Spleen (tissue), 11 donors: ENCODE measurements around the gene PER3. TPM values are rescaled to one million over a fixed set of nuclear protein-coding genes. Genes with fewer than 3 reads are reported as not detected.

ENCODE experiments used
- DNase-seq: peaks from one replicate; pipeline ENCODE4 v3.0.0-alpha.2; 2020
- H3K27ac ChIP-seq, 8 donors: fragments of 200-600 bp; sonication (generic) in 7 of 8; 1 replicate in 4 of 8; 2 replicates in 4 of 8; pipeline versions ENCODE4 v1.5.0 to v1.8.0; 2016 to 2021; ENCODE audit warnings: inconsistent platforms in 4 of 8, mild to moderate bottlenecking in 4 of 8, moderate library complexity in 1 of 8
- H3K27me3 ChIP-seq, 7 donors: fragments of 200-600 bp; sonication (generic) in 6 of 7; replicated peaks in 1 of 7; 1 replicate in 4 of 7; 2 replicates in 3 of 7; pipeline versions ENCODE4 v1.5.0 to v1.8.0; 2016 to 2021; ENCODE audit warnings: inconsistent platforms in 3 of 7, mild to moderate bottlenecking in 1 of 7
- H3K36me3 ChIP-seq, 6 donors: fragments of 200-600 bp; sonication (generic) in 5 of 6; 1 replicate in 4 of 6; 2 replicates in 2 of 6; pipeline versions ENCODE4 v1.5.0 to v1.8.0; 2016 to 2021; ENCODE audit warnings: inconsistent platforms in 2 of 6
- H3K4me1 ChIP-seq, 6 donors: fragments of 200-600 bp; sonication (generic) in 5 of 6; 1 replicate in 3 of 6; 2 replicates in 3 of 6; pipeline versions ENCODE4 v1.5.0 to v1.8.0; 2016 to 2021; ENCODE audit warnings: inconsistent platforms in 3 of 6
- H3K4me3 ChIP-seq, 8 donors: fragments of 200-600 bp; sonication (generic) in 7 of 8; 1 replicate in 4 of 8; 2 replicates in 4 of 8; pipeline versions ENCODE4 v1.5.0 to v1.8.0; 2016 to 2021; ENCODE audit warnings: inconsistent platforms in 4 of 8, mild to moderate bottlenecking in 4 of 8, moderate library complexity in 2 of 8
- H3K9me3 ChIP-seq, 8 donors: fragments of 200-600 bp; sonication (generic) in 7 of 8; 1 replicate in 4 of 8; 2 replicates in 4 of 8; pipeline versions ENCODE4 v1.5.0 to v1.8.0; 2016 to 2021; ENCODE audit warnings: inconsistent platforms in 4 of 8
- CTCF ChIP-seq, 11 experiments: fragments of 200-600 bp in 7 of 11; fragments of 450-650 bp in 4 of 11; sonication (generic) in 4 of 11; IDR thresholded peaks in 8 of 11; conservative IDR thresholded peaks in 3 of 11; 1 replicate in 7 of 11; 2 replicates in 4 of 11; pipeline versions ENCODE4 v1.4.0 to v1.8.0; 2016 to 2021; ENCODE audit warnings: antibody characterized with exemption in 11 of 11, inconsistent platforms in 4 of 11, mild to moderate bottlenecking in 1 of 11
- POLR2A ChIP-seq, 3 donors: fragments of 450-650 bp; IDR thresholded peaks; one replicate each; pipeline ENCODE4 v1.5.1; 2017; ENCODE audit warnings: antibody characterized with exemption in 3 of 3, mild to moderate bottlenecking in 1 of 3
- POLR2AphosphoS5 ChIP-seq, 3 donors: sonication (generic); formaldehyde crosslinking; IDR thresholded peaks; one replicate each; pipeline ENCODE4 v1.5.1; 2017; ENCODE audit warnings: antibody characterized with exemption in 3 of 3
- WGBS, 5 donors: extraction: QIAGEN DNeasy Blood & Tissue Kit in 3 of 5; methylation state at CpG; one replicate each; pipeline versions ENCODE4 v1.1.5 to v1.1.7; 2013 to 2018; 5-methylcytosine and 5-hydroxymethylcytosine counted together
- intact Hi-C: fragments of 100-400 bp; cut with DNase I; formaldehyde crosslinking; loops from one replicate; pipeline ENCODE4 v1.15.0; 2023; ENCODE audit warnings: low total_unique reads
- polyA plus RNA-seq, 3 donors: library from polyadenylated mRNA; stranded (reverse); fragments of 200-250 nt; gene quantifications; one replicate each; pipeline ENCODE4 v1.2.1, GENCODE V29; 2013
- total RNA-seq, 7 donors: library from RNA; depleted of rRNA in 3 of 7; stranded (reverse); fragments of >200 nt in 3 of 7; fragmentation: NEBNext Ultra II Directional in 4 of 7; extraction: Animal tissue kit (Norgen Biotek cat#: 25700) in 4 of 7; gene quantifications; one replicate each; pipeline versions ENCODE4 v1.1.0 to v1.2.1, GENCODE V29; 2016 to 2021
- donor health status: healthy with polysubstance abuse.
- donor health status: DM: no; HTN: no; CAD: no; lungs with moderate emphysema.
- donor health status: DM: no; HTN: no; CAD: no.
- donor health status: Bipolar disorder and iron deficiency.
- donor health status: healthy.
- donor health status: DM: no; HTN: no; CAD: no.
- donor health status: DM: yes; HTN: yes; CAD: no.

PER3 gene
- total and polyA plus RNA-seq, 10 donors = 1.7 to 17.5 (median 9.2) TPM

DNA sequence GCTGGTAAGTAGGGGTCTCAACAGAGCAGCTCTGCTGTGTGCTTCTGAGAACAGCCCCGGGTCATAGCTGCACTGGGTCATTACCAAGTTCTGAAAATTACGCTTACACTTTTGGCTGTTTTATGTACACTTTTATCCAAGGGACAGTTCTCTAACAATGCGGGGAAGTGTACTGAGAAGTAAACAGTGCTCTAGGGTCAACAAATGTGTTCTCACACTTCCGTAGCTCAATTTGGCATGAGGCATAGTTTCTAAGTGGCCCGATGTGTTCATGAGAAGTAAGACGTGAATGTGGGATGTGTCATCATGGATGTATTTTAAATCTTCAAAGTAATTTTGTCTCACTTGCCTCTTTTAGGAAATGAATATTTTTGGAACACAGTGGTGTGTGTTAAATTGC is 23.8 kb upstream of the PER3 start:
- peak overlapping the region in 7 of 8 donors; percentile 8 to 69 (median 49) for H3K27ac ChIP-seq
- intact Hi-C loops = no loop called here
- no peaks in the 10 kb centered on the region for H3K9me3 ChIP-seq
- TF ChIP-seq POLR2AphosphoS5 (IDR thresholded peaks at IDR 0.05) = no peak
- TF ChIP-seq POLR2A (IDR thresholded peaks at IDR 0.05) = no peak
- no peak for TF ChIP-seq CTCF (IDR thresholded peaks at IDR 0.05 in 8 of 11, conservative IDR thresholded peaks at IDR 0.05 in 3 of 11)
- H3K36me3 ChIP-seq = no peaks in the 10 kb centered on the region
- H3K27me3 ChIP-seq = no peaks in the 10 kb centered on the region
- peaks cover 0 to 4% (median 0%) of the 10 kb centered on the region in 6 donors for H3K4me1 ChIP-seq
- DNase-seq = no peak
- 64 to 79% (median 76%) methylated on average over 6 of the region's 6 CpGs for WGBS, 5 donors
- no peak overlapping the region for H3K4me3 ChIP-seq

DNA sequence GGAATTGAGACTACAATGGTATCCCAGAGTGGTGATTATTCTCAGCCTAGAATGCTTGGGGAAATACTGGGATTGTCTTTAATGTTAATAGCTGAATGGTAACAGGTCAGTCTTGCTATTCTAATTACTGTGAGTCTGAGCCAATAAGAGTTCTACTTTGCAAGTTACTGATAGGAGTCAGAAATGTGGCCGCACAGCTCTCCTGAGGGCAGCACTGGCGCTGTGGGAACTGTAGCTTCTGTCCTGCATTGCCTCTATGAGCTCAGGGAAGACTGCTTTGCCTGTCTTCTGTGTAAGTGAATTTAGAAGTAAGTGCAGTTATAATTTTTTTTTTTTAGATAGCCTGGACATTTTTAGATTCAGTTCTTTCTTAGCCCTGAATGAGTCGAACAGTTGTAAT is 23.0 kb upstream of the PER3 start:
- no peak for DNase-seq

DNA sequence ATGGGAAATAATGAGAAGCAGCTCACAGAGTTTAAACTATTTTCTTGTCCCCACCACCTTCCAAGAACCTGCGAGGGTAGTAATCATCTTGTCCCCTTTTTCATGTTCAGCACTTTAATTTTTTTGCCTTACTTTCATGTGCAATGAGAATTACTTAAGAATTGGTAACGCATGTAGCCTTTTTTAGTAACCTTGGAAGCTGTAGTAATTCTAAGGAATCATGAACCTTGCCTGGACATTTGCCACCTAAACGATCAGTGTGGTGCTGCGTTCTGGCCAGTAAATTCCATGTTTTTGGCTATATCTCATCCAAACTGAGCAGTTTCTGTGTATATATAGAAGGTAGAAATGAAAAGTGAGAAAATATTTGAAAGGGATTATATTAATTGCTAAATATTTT is 16.9 kb upstream of the PER3 start:
- Histone ChIP-seq H3K36me3 (no peaks in the 10 kb centered on the region), H3K27ac (no peak overlapping the region), H3K27me3 (no peaks in the 10 kb centered on the region), H3K4me3 (no peak overlapping the region), H3K4me1 (peaks cover 5 to 16% (median 13%) of the 10 kb centered on the region in 6 donors), H3K9me3 (no peaks in the 10 kb centered on the region)
- DNase-seq = no peak
- WGBS, 5 donors = 87 to 96% (median 90%) methylated on average over 4 of the region's 4 CpGs
- TF ChIP-seq POLR2AphosphoS5 (IDR thresholded peaks at IDR 0.05) = no peak
- no peak for TF ChIP-seq POLR2A (IDR thresholded peaks at IDR 0.05)
- TF ChIP-seq CTCF (IDR thresholded peaks at IDR 0.05 in 8 of 11, conservative IDR thresholded peaks at IDR 0.05 in 3 of 11) = no peak
- intact Hi-C loops = no loop called here

More for the DNA sequence above, 23.0 kb upstream of the PER3 start:
- Histone ChIP-seq H3K9me3 (no peaks in the 10 kb centered on the region), H3K4me3 (no peak overlapping the region), H3K27me3 (no peaks in the 10 kb centered on the region), H3K36me3 (no peaks in the 10 kb centered on the region), H3K4me1 (peaks cover 0 to 4% (median 0%) of the 10 kb centered on the region in 6 donors), H3K27ac (peak overlapping the region in 2 of 8 donors; percentile 63 to 69)
- intact Hi-C loops = no loop called here
- TF ChIP-seq POLR2AphosphoS5 (IDR thresholded peaks at IDR 0.05) = no peak
- TF ChIP-seq CTCF (IDR thresholded peaks at IDR 0.05 in 8 of 11, conservative IDR thresholded peaks at IDR 0.05 in 3 of 11) = no peak
- 90 to 99% (median 91%) methylated on average over 3 of the region's 3 CpGs for WGBS, 5 donors

GRCh38 chr1:7768583-7768982 is 15.5 kb upstream of the PER3 start:
- 33 to 64% (median 48%) methylated on average over 2 of the region's 2 CpGs for WGBS, 5 donors
- peaks cover 14 to 30% (median 28%) of the 10 kb centered on the region in 6 donors for H3K4me1 ChIP-seq
- intact Hi-C loops = no loop called here

More at GRCh38 chr1:7768583-7768982, 15.5 kb upstream of the PER3 start:
- TF ChIP-seq POLR2AphosphoS5 (IDR thresholded peaks at IDR 0.05) (no peak), CTCF (IDR thresholded peaks at IDR 0.05 in 8 of 11, conservative IDR thresholded peaks at IDR 0.05 in 3 of 11) (no peak), POLR2A (IDR thresholded peaks at IDR 0.05) (no peak)
- Histone ChIP-seq H3K4me3 (no peak overlapping the region), H3K9me3 (no peaks in the 10 kb centered on the region), H3K27me3 (no peaks in the 10 kb centered on the region), H3K36me3 (peaks cover 0 to 12% (median 0%) of the 10 kb centered on the region in 6 donors), H3K27ac (no peak overlapping the region)
- no peak for DNase-seq
